ENCODE results near the gene SCFD2. TPM values are rescaled to one million over a fixed set of nuclear protein-coding genes. Genes with fewer than 3 reads are reported as not detected.
"Not testable (repeated sequence)": the region's sequence is repeated elsewhere in the genome, so short reads cannot be mapped to it uniquely, and the experiment has no call there.

SCFD2 gene
- total RNA-seq, 4 donors from 2014 or later = 24.7 to 49.2 (median 33.9) TPM

DNA sequence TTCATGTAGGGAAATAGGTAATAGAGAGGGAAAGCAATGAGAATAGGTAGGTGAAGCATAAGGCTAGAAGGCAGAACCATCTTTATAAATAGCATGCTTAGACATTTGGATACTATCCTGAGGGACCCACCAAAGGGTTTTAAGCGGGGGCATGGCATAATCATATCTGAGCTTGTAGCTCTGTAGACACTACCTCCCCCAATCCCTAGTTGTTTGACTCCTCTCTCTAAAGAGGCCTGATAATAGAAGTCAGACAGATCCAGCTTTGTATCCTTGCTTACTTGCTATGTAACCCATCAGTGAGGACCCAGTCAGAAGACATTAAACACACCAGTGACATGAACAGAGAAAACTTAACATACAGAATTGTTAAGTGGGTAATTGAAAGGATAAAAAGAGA, 58.7 kb downstream of the SCFD2 start:
- no peak overlapping the region for H3K27ac ChIP-seq
- DNase-seq (ENCODE audit: low spot score in 2 of 2) = no peak
- TF ChIP-seq EP300 (IDR thresholded peaks at IDR 0.05) = no peak
- TF ChIP-seq, protein P1, sequence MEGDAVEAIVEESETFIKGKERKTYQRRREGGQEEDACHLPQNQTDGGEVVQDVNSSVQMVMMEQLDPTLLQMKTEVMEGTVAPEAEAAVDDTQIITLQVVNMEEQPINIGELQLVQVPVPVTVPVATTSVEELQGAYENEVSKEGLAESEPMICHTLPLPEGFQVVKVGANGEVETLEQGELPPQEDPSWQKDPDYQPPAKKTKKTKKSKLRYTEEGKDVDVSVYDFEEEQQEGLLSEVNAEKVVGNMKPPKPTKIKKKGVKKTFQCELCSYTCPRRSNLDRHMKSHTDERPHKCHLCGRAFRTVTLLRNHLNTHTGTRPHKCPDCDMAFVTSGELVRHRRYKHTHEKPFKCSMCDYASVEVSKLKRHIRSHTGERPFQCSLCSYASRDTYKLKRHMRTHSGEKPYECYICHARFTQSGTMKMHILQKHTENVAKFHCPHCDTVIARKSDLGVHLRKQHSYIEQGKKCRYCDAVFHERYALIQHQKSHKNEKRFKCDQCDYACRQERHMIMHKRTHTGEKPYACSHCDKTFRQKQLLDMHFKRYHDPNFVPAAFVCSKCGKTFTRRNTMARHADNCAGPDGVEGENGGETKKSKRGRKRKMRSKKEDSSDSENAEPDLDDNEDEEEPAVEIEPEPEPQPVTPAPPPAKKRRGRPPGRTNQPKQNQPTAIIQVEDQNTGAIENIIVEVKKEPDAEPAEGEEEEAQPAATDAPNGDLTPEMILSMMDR (IDR thresholded peaks at IDR 0.05) = no peak
- no peak for TF ChIP-seq POLR2A (IDR thresholded peaks at IDR 0.05)
- H3K4me3 ChIP-seq = no peak overlapping the region
- peaks cover 0 to 9% (median 0%) of the 10 kb centered on the region in 3 donors for H3K36me3 ChIP-seq
- no peaks in the 10 kb centered on the region for H3K27me3 ChIP-seq
- H3K4me1 ChIP-seq = peaks cover 0 to 5% (median 0%) of the 10 kb centered on the region in 4 donors
- peaks cover 0 to 3% (median 0%) of the 10 kb centered on the region in 4 donors for H3K9me3 ChIP-seq
- 88 to 90% methylated on average over 1 of the region's 1 CpG for WGBS, 2 donors

DNA sequence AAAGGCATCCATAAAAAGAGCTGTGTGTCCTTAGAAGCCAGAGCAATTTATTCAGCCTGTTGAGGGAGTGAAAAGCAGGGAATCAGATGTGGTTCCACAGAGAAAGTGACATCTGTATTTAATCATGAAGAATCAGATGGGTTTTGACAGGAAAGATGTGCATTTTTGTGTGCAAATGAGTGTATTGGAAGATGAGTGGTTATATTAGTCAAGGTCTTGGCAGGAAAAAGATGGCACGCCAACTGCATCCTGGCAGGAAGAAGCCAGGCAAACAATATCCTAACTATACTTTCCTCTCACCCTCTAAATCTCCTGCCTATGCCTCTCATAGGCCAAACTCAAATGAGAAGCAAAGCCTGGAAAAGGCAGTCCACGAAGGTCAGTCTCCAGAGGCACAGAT, 59.1 kb downstream of the SCFD2 start:
- Histone ChIP-seq H3K9me3 (peaks cover 0 to 3% (median 0%) of the 10 kb centered on the region in 4 donors), H3K4me1 (peaks cover 0 to 5% (median 0%) of the 10 kb centered on the region in 4 donors), H3K4me3 (no peak overlapping the region), H3K36me3 (peaks cover 0 to 9% (median 0%) of the 10 kb centered on the region in 3 donors), H3K27me3 (no peaks in the 10 kb centered on the region), H3K27ac (no peak overlapping the region)
- TF ChIP-seq POLR2A (IDR thresholded peaks at IDR 0.05) = no peak
- TF ChIP-seq, protein P1 (IDR thresholded peaks at IDR 0.05) = no peak
- no peak for TF ChIP-seq EP300 (IDR thresholded peaks at IDR 0.05)
- 67 to 69% methylated on average over 2 of the region's 2 CpGs for WGBS, 2 donors
- DNase-seq (ENCODE audit: low spot score in 2 of 2) = no peak

DNA sequence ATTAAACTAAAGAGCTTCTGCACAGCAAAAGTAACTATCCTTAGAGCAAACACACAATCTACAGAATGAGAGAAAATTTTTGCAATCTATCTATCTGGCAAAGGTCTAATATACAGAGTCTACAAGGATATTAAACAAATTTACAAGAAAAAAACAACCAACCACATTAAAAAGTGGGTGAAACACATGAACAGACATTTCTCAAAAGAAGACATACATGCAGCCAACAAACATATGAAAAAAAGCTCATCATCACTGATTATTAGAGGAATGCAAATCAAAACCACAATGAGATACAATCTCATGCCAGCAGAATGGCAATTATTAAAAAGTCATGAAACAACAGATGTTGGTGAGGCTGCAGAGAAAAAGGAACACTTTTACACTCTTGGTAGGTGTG, 73.7 kb downstream of the SCFD2 start:
- H3K36me3 ChIP-seq; H3K4me3 ChIP-seq; DNase-seq (ENCODE audit: low spot score in 2 of 2); H3K27ac ChIP-seq; H3K27me3 ChIP-seq; H3K4me1 ChIP-seq: not testable (repeated sequence)
- H3K9me3 ChIP-seq = peaks cover 0 to 92% (median 17%) of the 10 kb centered on the region in 4 donors

DNA sequence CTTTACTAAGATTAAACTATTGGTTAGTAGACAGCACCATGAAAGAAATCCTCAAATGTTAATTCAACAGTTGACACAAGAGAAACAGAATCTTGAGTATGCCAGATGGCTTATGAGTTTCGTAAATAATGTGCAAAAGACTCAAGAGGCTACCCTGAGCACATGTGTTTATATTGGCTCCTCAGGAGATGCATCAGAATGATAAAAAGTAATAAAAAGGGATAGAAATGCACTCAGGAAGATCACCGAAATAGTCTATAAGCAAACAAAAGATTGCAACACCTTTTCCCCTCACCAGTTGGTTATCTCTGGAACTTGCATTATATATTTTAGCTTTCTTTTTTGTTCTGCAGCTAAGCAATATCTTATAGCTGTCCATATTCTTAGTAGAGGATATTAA, 84.4 kb downstream of the SCFD2 start:
- H3K36me3 ChIP-seq = peaks cover 0 to 8% (median 0%) of the 10 kb centered on the region in 3 donors
- WGBS, 2 donors = 65 to 77% methylated on average over 2 of the region's 2 CpGs
- no peaks in the 10 kb centered on the region for H3K27me3 ChIP-seq
- no peaks in the 10 kb centered on the region for H3K9me3 ChIP-seq
- H3K4me3 ChIP-seq = no peak overlapping the region
- DNase-seq (ENCODE audit: low spot score in 2 of 2) = no peak
- TF ChIP-seq EP300 (IDR thresholded peaks at IDR 0.05) (no peak), POLR2A (IDR thresholded peaks at IDR 0.05) (no peak)
- TF ChIP-seq, protein P1 (IDR thresholded peaks at IDR 0.05) = no peak
- no peak overlapping the region for H3K27ac ChIP-seq
- no peaks in the 10 kb centered on the region for H3K4me1 ChIP-seq

DNA sequence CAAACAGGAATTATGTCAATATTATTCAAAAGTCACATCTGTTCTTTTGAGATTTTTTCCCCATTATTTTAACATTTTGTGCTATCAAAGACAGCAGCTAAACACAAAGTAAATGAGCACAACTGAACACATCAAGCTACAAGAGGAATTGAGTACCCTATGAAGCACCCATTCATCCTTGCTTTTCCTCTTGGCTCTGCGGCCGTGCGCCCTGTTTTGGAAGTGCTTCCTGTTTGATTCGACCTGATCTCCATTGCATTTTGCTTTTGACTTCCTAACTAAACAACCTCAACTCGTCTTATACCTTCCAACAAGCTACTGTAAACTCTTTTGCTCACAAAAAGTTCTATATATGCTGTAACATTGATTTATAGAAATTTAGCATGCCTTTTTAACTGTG, 85.0 kb downstream of the SCFD2 start:
- Histone ChIP-seq H3K9me3 (no peaks in the 10 kb centered on the region), H3K4me3 (no peak overlapping the region), H3K4me1 (no peaks in the 10 kb centered on the region), H3K36me3 (peaks cover 0 to 8% (median 0%) of the 10 kb centered on the region in 3 donors), H3K27ac (no peak overlapping the region), H3K27me3 (no peaks in the 10 kb centered on the region)
- DNase-seq (ENCODE audit: low spot score in 2 of 2) = no peak
- 80% methylated on average over 5 of the region's 5 CpGs for WGBS, 2 donors
- TF ChIP-seq EP300 (IDR thresholded peaks at IDR 0.05) (no peak), POLR2A (IDR thresholded peaks at IDR 0.05) (no peak)
- TF ChIP-seq, protein P1 (IDR thresholded peaks at IDR 0.05) = no peak
